ENCODE data around the gene CCDC9B. TPM values are rescaled to one million over a fixed set of nuclear protein-coding genes. Genes with fewer than 3 reads are reported as not detected.

CCDC9B gene
- total RNA-seq, 1 donor = 0.63 TPM

DNA sequence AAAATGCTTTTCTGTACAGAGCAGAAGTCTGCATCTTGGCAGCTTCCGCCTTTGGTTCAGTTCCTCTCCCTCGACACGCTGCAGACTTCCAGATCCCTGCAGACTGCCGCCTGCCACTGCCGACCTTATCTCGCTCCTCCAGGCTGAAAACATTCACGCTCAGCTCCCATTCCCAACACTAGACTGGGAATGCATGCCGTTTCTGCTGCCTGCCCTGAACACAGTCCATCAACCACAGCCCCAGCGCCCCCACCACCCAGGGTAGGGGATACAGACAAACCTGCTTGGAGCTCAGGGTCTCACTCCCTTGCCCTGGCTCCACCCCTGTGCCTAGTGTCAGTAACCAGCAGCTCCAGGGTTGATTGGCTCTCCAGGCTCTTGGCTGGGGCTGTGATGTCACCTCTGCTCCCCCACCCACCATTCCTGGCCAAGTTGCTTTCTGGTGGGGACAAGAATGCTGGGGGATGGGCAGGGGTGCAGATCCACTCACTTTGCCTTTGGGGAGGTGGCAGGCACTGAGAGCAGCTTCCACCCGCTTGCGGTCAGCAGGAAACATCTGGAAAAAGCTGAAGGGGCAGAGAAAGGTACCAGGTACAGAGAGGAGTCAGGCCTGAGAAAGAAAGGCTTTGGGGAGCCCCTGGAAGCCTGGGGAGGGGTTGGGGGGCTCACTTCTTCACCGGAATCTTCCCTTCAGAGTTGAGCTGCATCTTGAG, 39.1 kb downstream of the CCDC9B start:
- peaks cover 42% of the 10 kb centered on the region for H3K4me1 ChIP-seq (ENCODE audit: insufficient read depth, low read length)
- H3K27me3 ChIP-seq (ENCODE audit: insufficient read depth, low read length) = no peaks in the 10 kb centered on the region
- no peak overlapping the region for H3K4me3 ChIP-seq (ENCODE audit: low read length)
- H3K9me3 ChIP-seq (ENCODE audit: low read depth, low read length) = no peaks in the 10 kb centered on the region

DNA sequence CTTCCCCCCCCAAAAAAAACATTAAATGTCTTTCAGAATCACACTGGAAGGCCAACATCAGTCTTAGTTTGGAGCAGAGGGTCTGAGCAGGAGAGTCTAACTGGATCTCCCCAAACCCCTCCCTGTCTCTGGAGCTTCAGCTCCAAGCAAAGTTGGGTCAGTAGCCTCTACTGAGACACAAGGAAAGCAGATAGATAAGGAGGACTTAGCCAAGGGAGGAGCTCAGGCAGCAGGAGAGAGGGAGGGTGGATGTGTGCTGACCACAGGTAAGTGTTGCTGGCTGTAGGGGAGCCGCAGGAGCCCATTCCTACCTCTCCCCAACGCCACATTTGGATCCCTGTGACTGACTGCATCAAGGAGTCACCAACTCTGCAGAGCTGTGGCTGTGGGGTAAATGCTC, 40.0 kb downstream of the CCDC9B start:
- no peaks in the 10 kb centered on the region for H3K9me3 ChIP-seq (ENCODE audit: low read depth, low read length)
- H3K27me3 ChIP-seq (ENCODE audit: insufficient read depth, low read length) = no peaks in the 10 kb centered on the region
- no peak overlapping the region for H3K4me3 ChIP-seq (ENCODE audit: low read length)
- peaks cover 34% of the 10 kb centered on the region for H3K4me1 ChIP-seq (ENCODE audit: insufficient read depth, low read length)

DNA sequence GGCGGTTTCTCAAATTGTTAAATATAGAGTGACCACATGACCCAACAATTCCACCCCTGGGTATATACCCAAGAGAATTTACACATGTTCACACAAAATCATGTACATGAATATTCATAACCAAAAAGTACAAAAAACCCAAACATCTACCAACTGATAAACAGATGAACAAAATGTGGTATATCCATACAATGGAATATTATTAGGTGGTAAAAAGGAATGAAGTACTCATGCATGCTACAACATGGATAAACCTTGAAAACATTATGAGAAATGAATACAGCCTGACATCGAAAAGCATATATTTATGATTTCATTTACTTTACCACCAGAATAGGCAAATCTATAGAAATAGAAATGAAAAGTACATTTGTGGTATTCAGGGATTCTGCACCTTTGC, 40.4 kb downstream of the CCDC9B start:
- peaks cover 30% of the 10 kb centered on the region for H3K4me1 ChIP-seq (ENCODE audit: insufficient read depth, low read length)
- no peaks in the 10 kb centered on the region for H3K27me3 ChIP-seq (ENCODE audit: insufficient read depth, low read length)
- H3K4me3 ChIP-seq (ENCODE audit: low read length) = no peak overlapping the region
- H3K9me3 ChIP-seq (ENCODE audit: low read depth, low read length) = no peaks in the 10 kb centered on the region

DNA sequence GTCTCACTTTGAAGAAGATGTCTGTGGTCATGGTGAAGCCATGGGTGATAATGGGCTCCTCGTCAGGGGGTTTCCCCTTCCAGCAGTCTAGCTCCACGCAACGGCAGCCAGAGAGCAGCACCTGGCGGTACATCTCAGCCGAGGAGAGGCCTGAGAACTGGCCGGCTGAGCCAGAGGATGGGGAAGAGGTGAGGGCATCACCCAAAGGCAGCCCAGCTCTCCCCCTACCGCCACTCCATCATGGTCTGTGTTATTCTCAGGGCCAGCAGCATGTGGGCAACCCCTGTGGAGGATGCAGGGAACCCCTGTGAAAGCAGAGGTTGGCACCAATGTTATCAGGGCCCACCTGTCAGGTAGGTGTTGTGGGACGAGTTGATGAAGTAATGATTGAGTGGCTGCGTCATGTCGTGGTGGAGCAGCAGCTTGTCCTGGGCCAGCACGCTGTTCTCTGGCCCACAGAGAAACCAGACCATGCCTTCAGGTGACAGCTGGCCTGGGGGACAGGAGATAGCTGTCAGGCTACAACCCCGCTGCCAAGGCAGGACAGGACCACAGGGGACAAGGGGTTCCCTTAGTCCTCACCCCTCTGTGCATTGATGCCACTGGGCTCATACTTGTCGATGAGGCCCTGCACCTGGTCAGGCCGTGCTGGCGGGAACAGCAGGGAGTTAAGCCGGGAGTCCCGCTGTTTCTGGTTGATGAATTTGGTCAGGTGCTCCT, 42.4 kb downstream of the CCDC9B start:
- no peak overlapping the region for H3K4me3 ChIP-seq (ENCODE audit: low read length)
- no peaks in the 10 kb centered on the region for H3K27me3 ChIP-seq (ENCODE audit: insufficient read depth, low read length)
- no peaks in the 10 kb centered on the region for H3K9me3 ChIP-seq (ENCODE audit: low read depth, low read length)
- peaks cover 13% of the 10 kb centered on the region for H3K4me1 ChIP-seq (ENCODE audit: insufficient read depth, low read length)

DNA sequence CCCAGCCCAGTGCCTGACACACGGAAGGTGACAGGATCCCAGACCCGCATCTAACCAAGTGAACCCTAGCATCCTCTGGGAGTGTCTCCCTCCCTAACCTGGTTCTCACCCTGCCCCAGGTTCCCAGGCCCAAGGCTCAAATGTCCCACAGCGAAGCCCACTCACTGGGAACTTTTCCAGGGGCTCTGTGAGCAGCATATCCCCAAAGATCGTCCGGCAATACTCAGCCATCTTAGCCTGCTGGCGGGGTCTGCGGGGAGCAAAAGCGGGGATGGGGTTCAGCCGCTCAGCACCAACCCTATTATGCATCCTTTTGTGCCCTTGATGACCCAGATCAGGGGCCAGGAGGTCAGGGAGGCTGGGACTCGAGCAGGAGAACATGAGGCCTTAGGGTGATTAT, 43.4 kb downstream of the CCDC9B start:
- peaks cover 12% of the 10 kb centered on the region for H3K4me1 ChIP-seq (ENCODE audit: insufficient read depth, low read length)
- no peak overlapping the region for H3K4me3 ChIP-seq (ENCODE audit: low read length)
- no peaks in the 10 kb centered on the region for H3K9me3 ChIP-seq (ENCODE audit: low read depth, low read length)
- no peaks in the 10 kb centered on the region for H3K27me3 ChIP-seq (ENCODE audit: insufficient read depth, low read length)

DNA sequence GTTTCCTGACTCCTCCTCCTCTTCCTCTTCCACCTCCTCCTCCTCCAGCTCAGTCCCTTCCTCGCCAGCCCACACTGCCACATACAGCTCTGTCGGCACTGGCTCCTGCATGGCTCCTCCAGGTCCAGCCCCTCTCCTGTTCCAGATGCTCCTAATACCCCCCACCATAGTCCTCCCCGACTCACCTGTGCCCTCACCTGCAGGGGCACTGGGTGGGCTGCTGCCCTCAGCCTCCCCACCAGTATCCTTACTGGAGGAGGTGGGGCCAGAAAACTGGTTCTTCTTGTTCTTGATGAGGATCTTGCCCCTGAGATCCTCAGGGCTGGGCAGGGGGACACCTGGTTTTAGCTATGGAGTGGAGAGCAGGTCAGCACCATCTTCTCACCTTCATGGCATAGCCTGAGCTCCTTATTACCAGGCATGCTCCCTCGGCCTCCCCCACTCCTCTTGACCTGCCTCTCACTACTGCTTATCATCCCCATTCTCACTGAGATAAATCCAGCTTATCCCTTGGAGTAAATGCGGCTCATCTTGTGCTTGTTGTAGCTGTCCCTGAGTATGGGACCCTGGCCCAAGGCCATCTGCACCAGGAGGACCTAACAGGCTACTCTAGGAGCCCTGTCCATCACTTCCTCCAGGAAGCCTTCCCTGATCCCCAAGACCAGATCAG, 44.0 kb downstream of the CCDC9B start:
- Histone ChIP-seq H3K4me1 (ENCODE audit: insufficient read depth, low read length) (peaks cover 7% of the 10 kb centered on the region), H3K4me3 (ENCODE audit: low read length) (no peak overlapping the region), H3K27me3 (ENCODE audit: insufficient read depth, low read length) (no peaks in the 10 kb centered on the region), H3K9me3 (ENCODE audit: low read depth, low read length) (no peaks in the 10 kb centered on the region)

DNA sequence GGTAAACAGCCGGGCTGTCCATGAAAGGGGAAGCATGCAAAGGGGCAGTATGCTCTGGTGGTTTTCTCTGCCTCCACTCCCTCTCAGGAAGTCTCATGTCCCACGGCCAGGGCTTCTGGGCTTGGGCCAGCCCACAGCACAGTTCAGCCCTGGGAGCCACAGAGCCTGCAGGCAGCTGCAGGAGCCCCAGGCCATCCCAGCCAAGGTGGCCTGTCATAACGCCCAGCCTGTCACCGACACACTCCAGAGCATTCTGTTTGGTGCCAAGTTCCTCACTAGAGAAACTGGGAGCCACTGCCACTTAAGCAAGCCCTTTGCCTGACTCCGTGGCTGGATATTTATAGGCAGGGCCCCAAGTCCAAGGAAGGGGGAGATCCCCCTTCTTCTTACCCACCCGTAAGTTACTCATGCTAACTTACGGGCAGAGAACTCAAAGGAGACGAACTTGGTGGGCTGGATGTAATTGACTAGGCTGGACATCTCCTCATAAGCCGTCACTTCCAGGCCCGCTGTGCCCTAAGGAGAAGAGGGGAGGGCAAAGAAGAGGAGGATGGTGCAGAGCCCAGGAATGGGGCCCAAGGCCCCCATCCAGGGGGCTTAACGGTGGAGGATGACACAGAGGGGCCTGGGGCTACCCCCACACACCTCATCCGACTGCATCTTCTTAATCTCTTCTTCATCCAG, 44.7 kb downstream of the CCDC9B start:
- no peak overlapping the region for H3K4me3 ChIP-seq (ENCODE audit: low read length)
- H3K27me3 ChIP-seq (ENCODE audit: insufficient read depth, low read length) = no peaks in the 10 kb centered on the region

DNA sequence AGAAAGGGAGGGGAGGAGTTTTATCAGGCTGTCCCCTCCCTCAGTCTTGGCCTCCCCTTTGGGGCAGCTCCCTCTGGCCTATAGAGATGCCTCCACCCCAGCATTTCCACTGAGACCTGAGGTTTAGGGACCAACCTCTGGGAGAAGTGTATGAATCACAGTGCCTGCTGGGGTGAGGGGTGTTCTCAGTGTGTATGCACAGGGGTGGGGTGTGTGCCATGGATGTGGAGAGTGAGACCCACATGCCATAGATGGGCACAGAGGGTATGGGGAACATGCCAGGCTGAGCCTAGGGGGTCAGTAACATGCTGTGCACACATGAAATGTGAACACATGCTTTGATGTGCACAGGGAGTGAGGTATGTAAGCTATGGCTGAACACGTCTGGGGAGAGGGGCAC, 45.4 kb downstream of the CCDC9B start:
- Histone ChIP-seq H3K27me3 (ENCODE audit: insufficient read depth, low read length) (no peaks in the 10 kb centered on the region), H3K4me1 (ENCODE audit: insufficient read depth, low read length) (no peaks in the 10 kb centered on the region), H3K9me3 (ENCODE audit: low read depth, low read length) (no peaks in the 10 kb centered on the region), H3K4me3 (ENCODE audit: low read length) (no peak overlapping the region)

More for the DNA sequence above, 44.7 kb downstream of the CCDC9B start:
- Histone ChIP-seq H3K9me3 (ENCODE audit: low read depth, low read length) (no peaks in the 10 kb centered on the region), H3K4me1 (ENCODE audit: insufficient read depth, low read length) (peaks cover under 1% of the 10 kb centered on the region)

DNA sequence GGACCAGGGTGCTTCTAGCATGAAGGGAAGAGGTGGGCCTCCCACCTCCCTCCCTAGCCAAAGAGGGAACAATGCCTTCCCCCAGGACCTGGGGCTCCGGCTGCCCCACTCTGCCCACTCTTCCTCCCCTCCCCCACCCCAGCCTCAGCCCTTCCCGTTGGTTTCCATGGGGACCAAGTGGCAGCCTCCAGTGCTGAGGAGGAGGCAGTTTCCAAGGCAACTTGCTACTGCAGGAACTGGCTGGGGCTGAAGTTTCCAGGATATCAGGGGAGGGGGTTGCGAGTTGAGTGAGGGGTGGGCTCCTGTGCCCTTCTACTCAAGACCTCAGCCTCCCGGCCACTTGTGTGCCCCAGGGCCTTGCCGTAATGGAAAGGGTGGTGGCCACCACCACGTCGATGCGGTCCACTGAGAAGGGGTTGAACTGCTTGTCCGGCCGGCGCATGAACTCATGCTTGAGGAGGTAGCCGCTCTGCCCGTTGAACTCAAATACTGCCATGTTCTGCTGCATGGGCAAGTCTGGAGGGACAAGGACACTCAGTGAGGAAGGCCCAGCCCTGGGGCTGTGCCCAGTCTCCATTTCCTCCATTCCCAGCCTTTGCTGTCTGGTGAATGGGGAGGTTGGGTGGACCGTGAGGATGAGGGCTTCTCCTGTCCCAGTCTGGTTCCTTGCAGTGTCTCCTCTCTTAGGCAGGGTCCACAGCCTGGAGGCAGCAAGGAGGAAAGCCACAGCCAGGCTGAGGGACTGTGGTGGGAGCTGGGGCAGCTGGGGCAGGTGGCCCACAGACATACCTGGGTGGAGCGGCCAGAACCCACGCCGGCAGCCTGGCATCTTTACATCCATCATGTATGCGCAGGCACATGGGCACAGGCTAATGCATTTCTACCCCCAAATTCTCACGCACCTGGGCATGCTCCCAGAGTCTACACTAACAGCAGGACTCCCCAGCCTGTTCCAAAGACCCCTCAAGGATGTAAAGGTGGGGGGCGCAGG, 46.5 kb downstream of the CCDC9B start:
- Histone ChIP-seq H3K9me3 (ENCODE audit: low read depth, low read length) (no peaks in the 10 kb centered on the region), H3K27me3 (ENCODE audit: insufficient read depth, low read length) (no peaks in the 10 kb centered on the region), H3K4me3 (ENCODE audit: low read length) (no peak overlapping the region), H3K4me1 (ENCODE audit: insufficient read depth, low read length) (no peaks in the 10 kb centered on the region)

DNA sequence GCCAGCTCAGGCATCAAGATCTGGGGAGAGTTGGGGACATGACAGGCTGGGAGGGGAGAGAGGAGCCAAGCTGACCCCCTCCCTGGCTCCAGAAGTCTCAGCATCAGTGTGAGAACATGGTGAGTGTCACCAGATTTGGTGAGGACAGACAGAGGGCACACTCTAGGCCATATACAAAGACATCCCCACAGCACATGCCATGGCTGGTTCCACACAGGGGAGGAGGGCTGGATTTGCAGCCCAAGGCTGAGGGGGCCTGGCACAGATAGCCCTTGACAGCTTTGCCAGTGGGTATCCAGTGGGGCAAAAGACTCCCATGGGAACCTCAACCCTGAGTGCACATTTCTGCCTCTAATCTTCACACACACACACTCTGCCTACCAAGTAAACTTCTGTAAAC, 47.7 kb downstream of the CCDC9B start:
- H3K4me3 ChIP-seq (ENCODE audit: low read length) = no peak overlapping the region

DNA sequence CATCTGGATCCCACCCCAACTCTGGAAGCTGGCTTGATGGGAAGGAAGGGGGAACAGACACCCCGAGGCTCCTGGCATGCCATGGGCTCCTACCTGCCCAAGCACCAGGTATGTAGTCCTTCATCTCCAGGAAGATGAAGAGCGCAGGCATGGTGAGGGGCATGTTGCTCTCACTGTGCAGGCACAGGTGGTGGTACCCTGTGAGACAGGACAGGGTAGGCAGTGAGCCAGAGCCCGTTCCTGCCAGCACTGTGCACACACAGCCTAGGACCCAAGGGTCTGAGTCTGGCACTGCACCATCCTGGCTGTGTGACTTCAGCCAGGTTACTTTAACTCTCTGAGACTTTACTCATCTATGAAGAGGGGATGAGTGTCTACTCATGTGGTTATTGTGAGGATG, 48.5 kb downstream of the CCDC9B start:
- Histone ChIP-seq H3K9me3 (ENCODE audit: low read depth, low read length) (no peaks in the 10 kb centered on the region), H3K4me3 (ENCODE audit: low read length) (no peak overlapping the region), H3K27me3 (ENCODE audit: insufficient read depth, low read length) (no peaks in the 10 kb centered on the region), H3K4me1 (ENCODE audit: insufficient read depth, low read length) (no peaks in the 10 kb centered on the region)

More for the DNA sequence above, 47.7 kb downstream of the CCDC9B start:
- no peaks in the 10 kb centered on the region for H3K9me3 ChIP-seq (ENCODE audit: low read depth, low read length)
- no peaks in the 10 kb centered on the region for H3K4me1 ChIP-seq (ENCODE audit: insufficient read depth, low read length)
- H3K27me3 ChIP-seq (ENCODE audit: insufficient read depth, low read length) = no peaks in the 10 kb centered on the region

DNA sequence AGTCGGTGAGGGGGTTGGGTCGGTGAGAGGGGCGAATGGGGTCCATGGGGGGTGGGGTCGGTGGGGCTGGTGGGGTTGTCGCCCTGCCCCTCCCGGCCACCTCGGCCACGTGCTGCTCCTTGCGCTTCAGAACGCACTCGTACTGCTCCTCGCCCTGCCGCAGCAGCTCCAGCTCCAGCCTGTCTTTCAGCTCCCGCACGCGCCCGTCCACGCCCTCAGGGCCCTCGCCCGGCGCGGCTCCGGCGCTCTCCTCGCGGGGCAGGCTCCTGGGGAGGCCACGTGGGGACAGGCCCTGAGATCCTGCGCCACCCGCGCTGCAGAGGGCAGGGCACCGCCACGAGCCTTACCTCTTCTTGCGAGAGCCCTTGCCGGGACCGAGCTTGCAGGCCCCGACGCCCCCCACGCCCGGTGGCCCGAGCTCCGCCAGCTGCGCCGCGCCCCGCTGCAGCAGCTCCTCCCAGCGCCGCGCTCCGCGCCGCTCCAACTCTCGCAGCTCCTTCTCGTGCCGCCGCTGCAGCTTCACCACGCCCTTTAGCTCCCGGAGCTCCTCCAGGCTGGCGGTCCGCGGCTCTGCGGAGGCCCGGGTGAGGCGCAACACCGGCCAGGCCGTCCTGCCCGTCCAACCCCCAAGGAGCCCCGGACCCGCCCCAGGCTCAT, 49.7 kb downstream of the CCDC9B start:
- H3K4me1 ChIP-seq (ENCODE audit: insufficient read depth, low read length) = no peaks in the 10 kb centered on the region
- H3K9me3 ChIP-seq (ENCODE audit: low read depth, low read length) = no peaks in the 10 kb centered on the region
- no peak overlapping the region for H3K4me3 ChIP-seq (ENCODE audit: low read length)

DNA sequence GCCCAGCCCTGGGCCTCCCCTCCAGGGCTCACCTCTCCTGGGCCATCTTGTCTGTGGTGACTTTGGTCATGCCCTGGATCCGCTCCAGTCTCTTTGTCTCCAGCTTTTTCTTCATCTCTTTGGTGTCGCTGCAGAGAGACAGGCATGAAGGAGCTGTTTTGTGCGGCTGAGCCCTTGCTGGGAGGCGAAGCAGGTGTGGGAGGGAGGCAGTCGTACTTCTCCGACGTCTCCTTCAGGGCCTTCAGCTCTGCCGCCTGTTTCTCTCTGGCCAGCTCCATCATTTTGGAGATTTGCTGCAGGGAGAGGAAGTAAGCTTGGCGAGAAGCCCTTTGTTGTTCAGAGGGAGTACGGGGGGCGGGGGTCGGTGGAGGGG, 50.2 kb downstream of the CCDC9B start:
- Histone ChIP-seq H3K4me1 (ENCODE audit: insufficient read depth, low read length) (peaks cover 4% of the 10 kb centered on the region), H3K9me3 (ENCODE audit: low read depth, low read length) (no peaks in the 10 kb centered on the region), H3K4me3 (ENCODE audit: low read length) (no peak overlapping the region), H3K27me3 (ENCODE audit: insufficient read depth, low read length) (no peaks in the 10 kb centered on the region)

More for the DNA sequence above, 49.7 kb downstream of the CCDC9B start:
- H3K27me3 ChIP-seq (ENCODE audit: insufficient read depth, low read length) = no peaks in the 10 kb centered on the region
